Measurements from ENCODE around the gene JAG1.

JAG1 gene

GRCh38 chr20:10675450-10675848 is 1.6 kb upstream of the JAG1 start:
- H3K4me3 ChIP-seq (ENCODE audit: extremely low read depth, insufficient read depth, low read length, poor library complexity, severe bottlenecking), result peak overlapping the region; percentile 80
- 87 to 96% methylated on average over 3 to 4 of the region's 4 CpGs for WGBS, 2 experiments (ENCODE audit: insufficient coverage in 2 of 2)

DNA sequence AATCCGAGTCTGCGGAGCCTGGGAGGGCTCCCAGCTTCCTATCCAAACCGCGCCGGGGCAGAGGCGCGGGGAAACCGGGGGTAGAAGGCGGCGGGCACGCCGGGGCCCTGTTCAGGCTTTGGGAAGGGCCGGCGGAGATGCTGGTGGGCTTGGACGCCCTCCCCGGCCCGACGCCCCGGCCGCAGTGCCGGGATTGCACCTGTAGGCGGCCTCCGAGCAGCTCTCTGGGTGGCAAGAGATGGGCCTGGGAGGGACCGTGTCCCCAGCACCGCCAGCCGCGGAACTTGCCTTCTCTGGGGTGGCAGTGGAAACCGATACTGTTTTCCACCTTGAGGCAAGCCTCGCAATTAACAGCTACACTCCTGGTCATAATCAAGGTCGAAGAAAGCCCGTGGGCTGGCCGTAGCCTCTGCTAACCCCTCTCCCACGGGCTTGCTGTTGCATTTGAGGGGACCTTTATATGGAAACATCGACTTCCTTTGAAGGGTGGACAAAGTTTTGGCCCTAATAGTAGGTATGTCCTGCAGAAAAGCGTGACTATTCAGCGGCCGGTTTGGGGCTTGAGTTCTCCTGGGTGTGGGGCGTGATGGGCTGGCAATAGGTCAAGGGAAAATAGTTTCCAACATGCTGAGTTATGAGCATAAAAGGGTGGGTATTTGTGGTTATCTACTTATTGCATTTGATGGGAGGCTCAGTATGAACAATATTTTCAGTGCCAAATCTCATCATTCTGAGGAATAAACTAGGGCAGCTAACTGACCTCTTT is 1.1 kb upstream of the JAG1 start:
- peaks cover 14% of the 10 kb centered on the region for H3K4me1 ChIP-seq (ENCODE audit: control insufficient read depth, insufficient read depth, low read length, poor library complexity, severe bottlenecking)
- H3K27ac ChIP-seq (ENCODE audit: low read depth, low read length, severe bottlenecking), result peak overlapping the region; percentile 91
- H3K36me3 ChIP-seq (ENCODE audit: control insufficient read depth, insufficient read depth, low read length), result peaks cover 6% of the 10 kb centered on the region
- H3K4me3 ChIP-seq (ENCODE audit: extremely low read depth, insufficient read depth, low read length, poor library complexity, severe bottlenecking), result peak overlapping the region; percentile 80
- no peaks in the 10 kb centered on the region for H3K9me3 ChIP-seq (ENCODE audit: control insufficient read depth, low read length)
- WGBS, 2 experiments (ENCODE audit: insufficient coverage in 2 of 2), result 7 to 9% methylated on average over 25 to 38 of the region's 38 CpGs

More at GRCh38 chr20:10675450-10675848, 1.6 kb upstream of the JAG1 start:
- peaks cover 3% of the 10 kb centered on the region for H3K36me3 ChIP-seq (ENCODE audit: control insufficient read depth, insufficient read depth, low read length)
- H3K27ac ChIP-seq (ENCODE audit: low read depth, low read length, severe bottlenecking), result no peak overlapping the region
- peaks cover 10% of the 10 kb centered on the region for H3K4me1 ChIP-seq (ENCODE audit: control insufficient read depth, insufficient read depth, low read length, poor library complexity, severe bottlenecking)
- H3K9me3 ChIP-seq (ENCODE audit: control insufficient read depth, low read length), result no peaks in the 10 kb centered on the region

DNA sequence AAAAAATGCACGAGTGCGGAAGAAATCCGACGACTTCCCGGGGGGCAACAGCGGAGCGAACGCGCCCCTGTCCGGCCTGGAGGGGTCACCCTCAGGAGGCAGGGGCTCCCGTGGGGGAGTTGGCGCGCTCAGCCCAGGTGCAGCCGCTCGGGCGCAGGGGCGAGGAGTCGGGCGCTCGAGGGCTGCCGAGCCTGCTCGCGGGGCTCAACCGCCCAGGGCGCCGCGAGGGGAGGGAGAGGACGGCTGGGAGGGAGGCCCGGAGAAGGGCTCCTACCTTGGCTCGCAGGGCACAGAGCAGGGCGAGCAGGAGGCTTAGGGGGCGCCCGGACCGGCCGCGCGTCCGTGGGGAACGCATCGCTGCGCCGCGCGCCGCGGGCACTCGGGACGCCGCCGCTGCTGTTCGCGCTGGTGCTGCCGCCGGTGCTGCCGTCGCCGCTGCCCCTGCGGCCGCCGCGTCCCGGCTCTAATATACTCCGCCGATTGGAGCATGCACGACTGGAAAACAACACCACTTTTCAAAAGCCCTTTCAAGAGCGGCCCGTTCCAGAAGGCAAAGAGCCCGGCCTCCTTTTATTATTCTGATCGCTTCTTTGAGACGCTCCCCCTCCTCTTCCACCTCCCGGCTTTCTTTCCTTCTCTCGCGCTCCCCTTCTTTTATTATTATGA is 490 bp downstream of the JAG1 start:
- peaks cover 10% of the 10 kb centered on the region for H3K4me1 ChIP-seq (ENCODE audit: control insufficient read depth, insufficient read depth, low read length, poor library complexity, severe bottlenecking)
- peak overlapping the region; percentile 53 for H3K27ac ChIP-seq (ENCODE audit: low read depth, low read length, severe bottlenecking)
- H3K36me3 ChIP-seq (ENCODE audit: control insufficient read depth, insufficient read depth, low read length), result peaks cover 20% of the 10 kb centered on the region
- peak overlapping the region; percentile 80 for H3K4me3 ChIP-seq (ENCODE audit: extremely low read depth, insufficient read depth, low read length, poor library complexity, severe bottlenecking)
- 1% methylated on average over 44 to 60 of the region's 73 CpGs for WGBS, 2 experiments (ENCODE audit: insufficient coverage in 2 of 2)
- no peaks in the 10 kb centered on the region for H3K9me3 ChIP-seq (ENCODE audit: control insufficient read depth, low read length)

DNA sequence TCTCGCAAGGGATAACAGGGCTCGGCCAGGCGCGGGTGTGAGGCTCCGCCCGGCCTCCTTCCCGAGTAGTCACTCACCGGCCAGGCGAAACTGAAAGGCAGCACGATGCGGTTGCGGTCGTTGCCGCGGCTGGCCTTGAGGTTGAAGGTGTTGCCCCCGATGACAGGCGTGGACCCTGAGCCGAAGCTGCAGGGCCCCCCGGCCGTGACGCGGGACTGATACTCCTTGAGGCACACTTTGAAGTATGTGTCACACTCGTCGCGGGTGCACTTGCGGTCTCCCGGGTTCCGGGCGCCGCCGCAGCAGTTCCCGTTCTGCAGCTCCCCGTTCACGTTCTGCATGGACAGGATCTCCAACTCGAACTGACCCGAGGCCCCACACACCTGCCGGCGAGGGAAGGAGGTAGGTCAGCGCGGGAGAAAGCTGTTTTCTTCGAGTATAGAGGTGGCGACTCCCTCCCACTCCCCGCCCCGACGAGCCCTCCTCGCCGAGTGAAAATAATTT is 1.1 kb downstream of the JAG1 start:
- 0% methylated on average over 24 to 39 of the region's 47 CpGs for WGBS, 2 experiments (ENCODE audit: insufficient coverage in 2 of 2)
- no peaks in the 10 kb centered on the region for H3K9me3 ChIP-seq (ENCODE audit: control insufficient read depth, low read length)
- H3K4me3 ChIP-seq (ENCODE audit: extremely low read depth, insufficient read depth, low read length, poor library complexity, severe bottlenecking), result peak overlapping the region; percentile 80
- peaks cover 13% of the 10 kb centered on the region for H3K4me1 ChIP-seq (ENCODE audit: control insufficient read depth, insufficient read depth, low read length, poor library complexity, severe bottlenecking)
- peaks cover 26% of the 10 kb centered on the region for H3K36me3 ChIP-seq (ENCODE audit: control insufficient read depth, insufficient read depth, low read length)
- no peak overlapping the region for H3K27ac ChIP-seq (ENCODE audit: low read depth, low read length, severe bottlenecking)

GRCh38 chr20:10671919-10672623 is 1.7 kb downstream of the JAG1 start:
- peak overlapping the region; percentile 53 for H3K27ac ChIP-seq (ENCODE audit: low read depth, low read length, severe bottlenecking)
- H3K4me1 ChIP-seq (ENCODE audit: control insufficient read depth, insufficient read depth, low read length, poor library complexity, severe bottlenecking), result peaks cover 19% of the 10 kb centered on the region
- 1 to 2% methylated on average over 24 to 30 of the region's 42 CpGs for WGBS, 2 experiments (ENCODE audit: insufficient coverage in 2 of 2)
- no peaks in the 10 kb centered on the region for H3K9me3 ChIP-seq (ENCODE audit: control insufficient read depth, low read length)
- H3K4me3 ChIP-seq (ENCODE audit: extremely low read depth, insufficient read depth, low read length, poor library complexity, severe bottlenecking), result peak overlapping the region; percentile 80
- peaks cover 33% of the 10 kb centered on the region for H3K36me3 ChIP-seq (ENCODE audit: control insufficient read depth, insufficient read depth, low read length)

- no peaks in the 10 kb centered on the region for H3K9me3 ChIP-seq (ENCODE audit: control insufficient read depth, low read length)
- peaks cover 33% of the 10 kb centered on the region for H3K36me3 ChIP-seq (ENCODE audit: control insufficient read depth, insufficient read depth, low read length)
- 10 to 20% methylated on average over 5 to 6 of the region's 13 CpGs for WGBS, 2 experiments (ENCODE audit: insufficient coverage in 2 of 2)
- peak overlapping the region; percentile 80 for H3K4me3 ChIP-seq (ENCODE audit: extremely low read depth, insufficient read depth, low read length, poor library complexity, severe bottlenecking)
- peak overlapping the region; percentile 41 for H3K27ac ChIP-seq (ENCODE audit: low read depth, low read length, severe bottlenecking)
- H3K4me1 ChIP-seq (ENCODE audit: control insufficient read depth, insufficient read depth, low read length, poor library complexity, severe bottlenecking), result peaks cover 26% of the 10 kb centered on the region
Observed at GRCh38 chr20:10671221-10671918, 2.4 kb downstream of the JAG1 start.

DNA sequence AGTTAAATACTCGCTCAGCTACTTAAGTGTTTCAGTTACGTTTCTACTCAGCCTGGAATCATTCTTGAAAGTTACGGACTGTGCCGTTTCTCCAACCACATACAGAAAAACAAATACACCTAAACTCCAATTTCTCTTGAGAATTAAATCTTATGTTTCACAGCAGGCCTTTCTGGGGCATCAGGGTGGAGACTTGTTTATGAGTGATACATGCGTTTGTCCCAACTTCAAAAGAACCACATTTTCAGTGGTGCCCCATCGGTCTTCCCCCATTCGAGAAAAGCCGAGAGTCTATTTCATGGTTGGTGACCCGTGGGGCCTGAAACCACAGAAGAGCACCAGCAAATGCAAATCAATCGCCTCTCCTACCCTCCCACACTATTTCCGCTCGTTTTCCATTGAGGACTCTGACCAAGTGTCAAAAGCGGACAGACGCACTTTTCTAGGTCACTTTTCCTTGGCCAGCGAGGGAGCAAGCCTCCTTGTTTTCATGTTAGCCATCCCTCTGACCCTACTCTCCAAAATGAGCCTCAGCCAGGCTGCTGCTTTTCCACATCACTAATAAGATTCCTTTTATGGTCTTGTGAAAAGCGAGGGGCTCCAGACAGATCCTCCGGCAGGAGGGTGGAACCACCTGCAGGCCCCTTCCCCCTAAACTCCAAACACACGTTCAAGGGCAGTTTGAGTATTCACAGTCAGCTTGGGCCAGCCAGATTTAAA is 3.1 kb downstream of the JAG1 start:
- Histone ChIP-seq H3K9me3 (ENCODE audit: control insufficient read depth, low read length) (no peaks in the 10 kb centered on the region), H3K4me3 (ENCODE audit: extremely low read depth, insufficient read depth, low read length, poor library complexity, severe bottlenecking) (peak overlapping the region; percentile 80), H3K36me3 (ENCODE audit: control insufficient read depth, insufficient read depth, low read length) (peaks cover 33% of the 10 kb centered on the region), H3K4me1 (ENCODE audit: control insufficient read depth, insufficient read depth, low read length, poor library complexity, severe bottlenecking) (peaks cover 33% of the 10 kb centered on the region), H3K27ac (ENCODE audit: low read depth, low read length, severe bottlenecking) (peak overlapping the region; percentile 6)
- 50 to 58% methylated on average over 16 to 18 of the region's 18 CpGs for whole genome bisulfite sequencing, 2 experiments (ENCODE audit: insufficient coverage in 2 of 2)

- no peak overlapping the region for H3K27ac ChIP-seq (ENCODE audit: low read depth, low read length, severe bottlenecking)
- no peaks in the 10 kb centered on the region for H3K9me3 ChIP-seq (ENCODE audit: control insufficient read depth, low read length)
- peaks cover 37% of the 10 kb centered on the region for H3K36me3 ChIP-seq (ENCODE audit: control insufficient read depth, insufficient read depth, low read length)
- WGBS, 2 experiments (ENCODE audit: insufficient coverage in 2 of 2), result 67 to 100% methylated on average over 1 to 4 of the region's 6 CpGs
- H3K4me3 ChIP-seq (ENCODE audit: extremely low read depth, insufficient read depth, low read length, poor library complexity, severe bottlenecking), result peak overlapping the region; percentile 80
- peaks cover 37% of the 10 kb centered on the region for H3K4me1 ChIP-seq (ENCODE audit: control insufficient read depth, insufficient read depth, low read length, poor library complexity, severe bottlenecking)
Observed at GRCh38 chr20:10669843-10670446, 3.9 kb downstream of the JAG1 start.

DNA sequence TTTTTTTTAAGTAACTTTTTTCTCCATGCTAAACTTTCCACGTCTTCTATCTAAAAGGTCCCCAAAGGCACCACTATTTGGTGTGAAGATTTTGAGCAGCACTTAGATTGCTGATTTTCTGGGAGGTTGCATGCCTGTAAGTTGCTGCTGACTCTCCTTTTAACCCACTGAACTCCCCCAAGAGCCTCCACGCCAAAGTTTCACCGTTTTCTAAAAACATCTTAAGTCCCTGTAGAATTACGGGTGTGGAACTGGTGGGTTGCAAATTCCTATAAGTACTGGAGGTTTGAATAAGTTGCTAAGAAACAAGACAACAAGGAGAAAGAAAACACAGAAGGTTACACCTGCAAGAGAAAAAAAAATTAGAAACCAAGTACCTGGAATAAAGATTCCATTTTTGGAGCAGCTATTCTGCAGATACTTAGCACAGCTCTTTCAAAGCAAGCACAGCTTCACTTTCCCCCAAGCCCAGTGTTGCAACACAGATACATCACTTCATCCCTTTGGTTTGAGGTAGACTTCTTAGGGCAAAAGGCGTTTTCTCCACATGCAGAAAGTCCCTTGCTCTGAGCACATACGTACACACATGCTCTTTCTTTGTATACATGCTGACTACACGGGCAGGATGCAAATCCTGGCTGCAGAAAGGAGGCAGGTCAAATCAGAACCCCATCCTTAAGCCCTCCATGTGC is 5.0 kb downstream of the JAG1 start:
- Histone ChIP-seq H3K27ac (ENCODE audit: low read depth, low read length, severe bottlenecking) (no peak overlapping the region), H3K4me1 (ENCODE audit: control insufficient read depth, insufficient read depth, low read length, poor library complexity, severe bottlenecking) (peaks cover 44% of the 10 kb centered on the region), H3K4me3 (ENCODE audit: extremely low read depth, insufficient read depth, low read length, poor library complexity, severe bottlenecking) (no peak overlapping the region), H3K36me3 (ENCODE audit: control insufficient read depth, insufficient read depth, low read length) (peaks cover 47% of the 10 kb centered on the region), H3K9me3 (ENCODE audit: control insufficient read depth, low read length) (no peaks in the 10 kb centered on the region)
- 77 to 78% methylated on average over 2 to 3 of the region's 7 CpGs for WGBS, 2 experiments (ENCODE audit: insufficient coverage in 2 of 2)

Data from mesodermal cell (in vitro differentiated cells).